Left colon (tissue), 2 donors: ENCODE data around the gene SPATA31E1. TPM values are rescaled to one million over a fixed set of nuclear protein-coding genes. Genes with fewer than 3 reads are reported as not detected.
A peak's percentile ranks its signal among the peaks of the same experiment; 100 is the strongest.
"Not testable (repeated sequence)": the region's sequence is repeated elsewhere in the genome, so short reads cannot be mapped to it uniquely, and the experiment has no call there.

ENCODE experiments used
- ATAC-seq: fragments of 200-7000 bp; cut with Tn5 transposase; one replicate; pipeline ENCODE4 v1.9.1; 2020; ENCODE audit warnings: mild to moderate bottlenecking, moderate library complexity
- DNase-seq, 2 donors: peaks; one replicate each; pipeline ENCODE4 v3.0.0-alpha.2; 2020
- intact Hi-C, 2 donors: fragments of 100-400 bp; cut with DNase I in 1 of 2; cut with micrococcal nuclease in 1 of 2; formaldehyde crosslinking; loops; one replicate each; pipeline versions ENCODE4 v1.11.2 to v1.14.0; 2022; cut with DNase I, micrococcal nuclease
- total RNA-seq, 2 donors: library from RNA; stranded (reverse); fragmentation: NEBNext Ultra II Directional; extraction: Animal tissue kit (Norgen Biotek cat#: 25700); gene quantifications; one replicate each; pipeline ENCODE4 v1.2.1, GENCODE V29; 2021
- donor health status: DM: no; HTN: no; CAD: no.
- donor health status: DM: yes; HTN: yes; CAD: no.

SPATA31E1 gene
- total RNA-seq, 2 donors from 2014 or later: not detected

DNA sequence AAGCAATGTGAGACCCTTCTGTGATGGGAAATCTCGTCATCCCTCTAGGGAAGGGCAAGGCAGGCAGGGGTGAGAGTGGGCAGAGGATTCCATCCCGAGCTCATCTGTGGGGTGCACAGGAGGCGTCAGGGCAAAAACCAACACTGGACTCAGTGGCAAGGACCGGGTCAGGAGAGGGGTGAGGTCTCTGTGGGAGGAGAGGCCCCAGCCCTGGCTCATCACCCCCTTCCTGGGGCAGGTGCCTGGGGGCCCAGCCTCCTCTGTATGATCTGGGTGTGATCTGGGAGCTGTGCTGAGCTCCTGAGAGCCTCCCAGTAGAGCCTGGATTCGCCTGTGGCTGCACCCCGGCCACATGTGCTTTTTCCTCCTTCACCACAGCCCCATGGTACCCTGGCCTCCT, 597 bp downstream of the SPATA31E1 start:
- DNase-seq (no peak), ATAC-seq (no peak)
- intact Hi-C loops: no loop called here

DNA sequence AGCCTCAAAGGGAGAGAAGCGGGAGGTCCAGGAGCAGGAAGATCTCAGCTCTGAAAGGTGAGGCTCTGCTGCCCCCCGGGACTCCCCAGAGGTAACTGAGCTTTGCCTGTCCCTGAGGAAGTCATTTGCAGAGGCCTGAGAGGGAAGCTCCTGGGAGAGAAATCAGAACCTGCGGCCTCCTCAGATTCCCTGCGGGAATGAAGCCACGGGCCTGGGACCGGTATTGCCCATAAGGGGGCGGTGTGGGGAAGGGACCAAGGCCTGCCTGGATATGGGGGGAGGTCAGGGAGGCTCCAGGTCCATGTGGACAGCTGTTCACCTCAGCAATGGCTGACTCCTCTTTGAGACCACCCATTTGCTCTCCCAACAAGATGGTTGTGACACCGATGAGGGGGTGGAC, 1.3 kb downstream of the SPATA31E1 start:
- DNase-seq (no peak), ATAC-seq (peak; percentile 13)
- intact Hi-C loops: no loop called here

- DNase-seq: no peak
- ATAC-seq: no peak
- intact Hi-C loops: no loop called here
Observed at GRCh38 chr9:87884578-87885459, 2.1 kb downstream of the SPATA31E1 start.

GRCh38 chr9:87885484-87886189, 3.0 kb downstream of the SPATA31E1 start:
- DNase-seq (no peak), ATAC-seq (no peak)
- intact Hi-C loops: no loop called here

DNA sequence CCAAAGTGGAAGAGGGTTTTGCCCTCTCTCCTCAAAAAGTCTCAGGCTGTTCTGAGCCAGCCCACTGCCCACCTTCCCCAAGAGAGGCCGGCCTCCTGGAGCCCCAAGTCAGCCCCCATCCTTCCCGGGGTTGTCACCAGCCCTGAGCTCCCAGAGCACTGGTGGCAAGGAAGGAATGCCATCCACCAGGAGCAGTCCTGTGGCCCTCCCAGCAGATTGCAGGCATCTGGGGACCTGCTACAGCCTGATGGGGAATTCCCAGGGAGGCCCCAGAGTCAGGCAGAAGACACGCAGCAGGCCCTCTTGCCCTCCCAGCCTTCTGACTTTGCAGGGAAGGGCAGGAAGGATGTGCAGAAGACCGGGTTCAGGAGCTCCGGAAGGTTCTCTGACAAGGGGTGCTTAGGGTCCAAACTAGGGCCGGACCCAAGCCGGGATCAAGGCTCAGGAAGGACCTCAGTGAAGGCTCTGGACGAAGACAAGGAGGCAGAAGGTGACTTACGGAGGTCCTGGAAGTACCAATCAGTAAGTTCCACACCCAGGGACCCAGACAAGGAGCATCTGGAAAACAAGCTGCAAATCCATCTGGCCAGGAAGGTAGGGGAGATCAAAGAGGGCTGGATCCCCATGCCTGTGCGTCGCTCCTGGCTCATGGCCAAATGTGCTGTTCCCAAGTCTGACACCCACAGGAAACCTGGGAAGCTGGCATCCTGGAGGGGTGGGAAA, 3.7 kb downstream of the SPATA31E1 start:
- intact Hi-C loops: no loop called here
- no peak for ATAC-seq
- DNase-seq: no peak

GRCh38 chr9:87886933-87887505, 4.3 kb downstream of the SPATA31E1 start:
- intact Hi-C loops: no loop called here
- no peak for ATAC-seq
- no peak for DNase-seq

DNA sequence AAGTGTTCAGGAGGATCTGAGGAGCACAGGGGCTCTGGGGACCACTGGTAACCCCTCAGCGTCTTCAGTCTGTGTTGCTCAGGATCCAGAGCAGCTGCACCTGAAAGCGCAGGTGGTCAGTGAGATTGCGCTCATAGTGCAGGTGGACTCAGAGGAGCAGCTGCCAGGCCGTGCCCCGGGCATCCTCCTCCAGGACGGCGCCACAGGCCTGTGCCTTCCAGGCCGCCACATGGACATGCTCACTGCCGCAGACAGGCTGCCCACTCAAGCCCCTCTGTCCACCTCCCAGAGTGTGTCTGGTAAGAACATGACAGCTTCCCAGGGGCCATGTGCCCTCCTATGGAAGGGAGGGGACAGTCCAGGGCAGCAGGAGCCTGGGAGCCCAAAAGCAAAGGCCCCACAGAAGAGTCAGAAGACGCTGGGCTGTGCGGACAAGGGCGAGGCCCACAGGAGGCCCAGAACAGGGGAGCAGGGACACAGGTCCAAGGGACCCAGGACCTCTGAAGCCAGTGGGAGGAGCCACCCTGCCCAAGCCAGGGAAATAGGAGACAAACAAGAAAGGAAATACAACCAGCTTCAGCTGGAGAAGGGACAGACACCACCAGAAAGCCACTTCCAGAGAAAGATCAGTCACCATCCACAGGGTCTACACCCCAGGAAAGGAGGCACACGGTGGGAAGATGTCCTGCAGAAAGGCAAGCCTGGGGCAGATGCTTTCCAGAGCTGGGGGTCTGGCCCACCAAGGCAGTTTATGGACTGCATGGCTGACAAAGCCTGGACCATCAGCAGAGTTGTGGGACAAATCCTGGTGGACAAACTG, 5.2 kb downstream of the SPATA31E1 start:
- intact Hi-C loops: no loop called here
- ATAC-seq: no peak

GRCh38 chr9:87888501-87888900, 5.8 kb downstream of the SPATA31E1 start:
- intact Hi-C loops: no loop called here
- ATAC-seq (no peak), DNase-seq (no peak)

More for the DNA sequence above, 5.2 kb downstream of the SPATA31E1 start:
- DNase-seq: no peak

- ATAC-seq: no peak
- DNase-seq: no peak
- intact Hi-C loops: no loop called here
Observed at GRCh38 chr9:87889065-87889881, 6.6 kb downstream of the SPATA31E1 start.

DNA sequence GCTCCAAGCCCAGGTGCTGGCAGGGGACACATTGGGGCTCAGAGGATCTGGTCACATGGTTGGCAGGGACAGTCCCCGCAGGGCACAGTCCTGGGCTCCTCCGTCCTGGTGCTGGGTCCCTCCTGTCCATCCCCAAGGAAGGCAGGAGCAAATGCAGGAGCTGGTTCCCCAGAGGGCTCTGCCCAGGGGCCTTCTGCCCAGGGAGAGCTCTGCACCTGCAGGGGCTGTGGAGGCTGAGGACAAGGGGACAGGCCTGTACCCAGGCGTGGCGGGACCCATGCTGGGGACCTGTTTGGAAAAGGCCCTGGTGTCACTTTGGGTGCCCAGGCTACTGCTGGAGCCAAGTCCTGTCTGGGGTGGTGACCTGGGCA, 7.2 kb downstream of the SPATA31E1 start:
- DNase-seq (no peak), ATAC-seq (no peak)
- intact Hi-C loops: no loop called here

- DNase-seq: no peak
- ATAC-seq: no peak
- intact Hi-C loops: no loop called here
Observed at GRCh38 chr9:87890837-87891236, 8.2 kb downstream of the SPATA31E1 start.

GRCh38 chr9:87891754-87892153, 9.1 kb downstream of the SPATA31E1 start:
- ATAC-seq (no peak), DNase-seq (no peak)
- intact Hi-C loops: no loop called here

- intact Hi-C loops: no loop called here
- no peak for ATAC-seq
- no peak for DNase-seq
Observed at GRCh38 chr9:87892956-87893355, 10.3 kb downstream of the SPATA31E1 start.

DNA sequence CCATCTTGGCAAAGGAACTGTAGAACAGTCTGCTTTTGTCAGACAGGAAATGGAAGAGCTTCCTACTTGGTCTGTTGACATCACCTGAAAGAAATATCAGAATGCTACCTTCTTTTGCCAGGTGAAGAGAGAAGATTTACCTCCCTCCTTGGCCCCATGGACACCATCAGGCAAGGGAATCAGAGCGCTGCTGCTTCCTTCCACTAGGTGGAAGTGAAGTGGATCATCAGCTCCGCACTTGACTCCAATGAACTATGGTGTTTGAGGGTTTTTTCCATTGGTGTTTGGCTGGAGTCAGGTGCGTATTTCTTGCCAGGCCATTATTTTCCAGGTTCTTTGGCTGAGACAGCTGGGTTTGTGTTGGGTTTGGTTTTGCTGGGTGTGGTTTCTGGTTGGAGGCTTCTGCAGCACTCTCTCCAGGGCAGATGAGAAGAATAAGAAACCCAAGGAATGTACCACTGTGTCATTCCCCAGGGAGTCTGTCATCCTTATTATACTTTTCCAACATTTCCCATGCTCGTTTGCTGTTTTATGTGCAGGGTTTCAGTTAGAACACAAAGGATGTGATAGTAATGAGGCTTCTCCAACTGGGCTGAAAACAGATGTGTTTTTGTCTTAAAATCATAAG, 12.4 kb downstream of the SPATA31E1 start:
- intact Hi-C loops: no loop called here
- DNase-seq (no peak), ATAC-seq (no peak)

- no peak for ATAC-seq
- intact Hi-C loops: no loop called here
- DNase-seq: no peak
Observed at GRCh38 chr9:87896891-87897290, 14.2 kb downstream of the SPATA31E1 start.

DNA sequence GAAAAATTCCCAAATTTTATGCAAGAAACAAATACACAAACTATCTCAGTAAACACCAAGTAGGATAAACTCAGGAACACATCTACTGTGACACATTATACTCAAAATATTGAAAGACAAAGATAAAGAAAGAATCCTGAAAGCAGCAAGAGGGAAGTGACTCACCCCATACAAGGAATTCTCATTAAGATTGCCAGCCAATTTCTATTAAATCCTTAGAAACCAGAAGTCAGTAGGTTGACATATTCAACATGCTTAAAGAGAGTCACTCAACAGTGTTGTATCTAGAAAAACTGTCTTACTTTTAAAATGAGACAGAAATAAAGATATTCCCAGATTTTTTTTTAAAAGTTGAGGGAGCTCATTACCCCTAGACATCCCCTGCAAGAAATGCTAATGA, 15.5 kb downstream of the SPATA31E1 start:
- ATAC-seq (no peak), DNase-seq (no peak)
- intact Hi-C loops: no loop called here

DNA sequence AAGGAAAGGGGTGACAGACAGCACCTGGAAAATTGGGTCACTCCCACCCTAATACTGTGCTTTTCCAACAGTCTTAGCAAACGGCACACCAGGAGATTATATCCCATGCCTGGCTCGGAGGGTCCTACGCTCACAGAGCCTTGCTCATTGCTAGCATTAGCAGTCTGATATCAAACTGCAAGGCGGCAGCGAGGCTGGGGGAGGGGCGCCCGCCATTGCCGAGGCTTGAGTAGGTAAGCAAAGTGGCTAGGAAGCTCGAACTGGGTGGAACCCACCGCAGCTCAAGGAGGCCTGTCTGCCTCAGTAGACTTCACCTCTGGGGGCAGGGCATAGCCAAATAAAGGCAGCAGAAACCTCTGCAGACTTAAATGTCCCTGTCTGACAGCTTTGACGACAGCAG, 19.7 kb downstream of the SPATA31E1 start:
- DNase-seq, ATAC-seq, intact Hi-C loops: not testable (repeated sequence)
